OCI-LY1 (cell line): Measurements from ENCODE around the gene NAA30.

Experiments used
- H2AFZ ChIP-seq: fragments of 200-600 bp; sonication (generic), shearing (Covaris generic); 2 replicates; pipeline ENCODE4 v1.6.0; 2014; ENCODE audit warnings: antibody characterized with exemption, mild to moderate bottlenecking, low read length
- H3F3A ChIP-seq: fragments of 200-600 bp; sonication (generic), shearing (Covaris generic); 2 replicates; pipeline ENCODE4 v1.6.0; 2014; ENCODE audit warnings: mild to moderate bottlenecking, antibody characterized with exemption, low read length, moderate library complexity; ENCODE audit not compliant: insufficient read depth
- H3K27ac ChIP-seq: fragments of 200-600 bp; sonication (generic); 2 replicates; pipeline ENCODE4 v1.5.1; 2014; ENCODE audit warnings: low read length, mixed run types, mild to moderate bottlenecking, low read depth; ENCODE audit not compliant: poor library complexity, severe bottlenecking
- H3K27me3 ChIP-seq: fragments of 200-600 bp; sonication (generic); 2 replicates; pipeline ENCODE4 v1.6.0; 2014; ENCODE audit warnings: antibody characterized with exemption, mild to moderate bottlenecking, low read length, moderate library complexity; ENCODE audit not compliant: insufficient read depth
- H3K36me3 ChIP-seq: fragments of 200-600 bp; sonication (generic); 2 replicates; pipeline ENCODE4 v1.6.1; 2014; ENCODE audit warnings: mild to moderate bottlenecking, antibody characterized with exemption, low read length, moderate library complexity, mixed read lengths; ENCODE audit not compliant: insufficient read depth
- H3K4me1 ChIP-seq: fragments of 200-600 bp; sonication (generic); 2 replicates; pipeline ENCODE4 v1.5.1; 2014; ENCODE audit warnings: mild to moderate bottlenecking, low read length, moderate library complexity; ENCODE audit not compliant: insufficient read depth, severe bottlenecking
- H3K4me2 ChIP-seq: fragments of 200-600 bp; sonication (generic), shearing (Covaris generic); 2 replicates; pipeline ENCODE4 v1.6.1; 2014; ENCODE audit warnings: low read length
- H3K4me3 ChIP-seq: fragments of 200-600 bp; sonication (generic); 2 replicates; pipeline ENCODE4 v1.5.1; 2014; ENCODE audit warnings: low read length, low read depth, mild to moderate bottlenecking, mixed read lengths; ENCODE audit not compliant: poor library complexity, severe bottlenecking
- H3K79me2 ChIP-seq: fragments of 200-600 bp; shearing (Covaris generic); 2 replicates; pipeline ENCODE4 v1.6.1; 2016; ENCODE audit warnings: mixed run types, low read length, mixed read lengths; ENCODE audit not compliant: insufficient read depth
- H3K9ac ChIP-seq: fragments of 200-600 bp; sonication (generic), shearing (Covaris generic); 2 replicates; pipeline ENCODE4 v1.6.1; 2014; ENCODE audit warnings: mild to moderate bottlenecking, low read length, mixed read lengths
- H3K9me2 ChIP-seq: fragments of 200-600 bp; sonication (generic), shearing (Covaris generic); 2 replicates; pipeline ENCODE4 v1.6.1; 2014; ENCODE audit warnings: low read depth, mild to moderate bottlenecking, low read length, mixed read lengths
- H3K9me3 ChIP-seq: fragments of 200-600 bp; shearing (Covaris generic); 2 replicates; pipeline ENCODE4 v1.6.1; 2014; ENCODE audit warnings: low read length, mixed read lengths
- H4K20me1 ChIP-seq: fragments of 200-600 bp; sonication (generic), shearing (Covaris generic); 2 replicates; pipeline ENCODE4 v1.6.0; 2016; ENCODE audit warnings: mild to moderate bottlenecking, low read length; ENCODE audit not compliant: insufficient read depth
- EZH2 ChIP-seq: fragments of 200-600 bp; sonication (generic), shearing (Covaris generic); IDR thresholded peaks from 2 replicates; pipeline ENCODE4 v1.8.0; 2017; ENCODE audit warnings: borderline replicate concordance, mixed run types, mild to moderate bottlenecking, antibody characterized with exemption, low read length, moderate library complexity, mixed read lengths
- TF ChIP-seq, protein P1 (sequence below): fragments of 200-600 bp; sonication (generic), shearing (Covaris generic); IDR thresholded peaks from 2 replicates; pipeline ENCODE4 v1.5.1; 2017; ENCODE audit warnings: mild to moderate bottlenecking, antibody characterized with exemption, low read length, moderate library complexity, mixed read lengths

Gene NAA30

DNA sequence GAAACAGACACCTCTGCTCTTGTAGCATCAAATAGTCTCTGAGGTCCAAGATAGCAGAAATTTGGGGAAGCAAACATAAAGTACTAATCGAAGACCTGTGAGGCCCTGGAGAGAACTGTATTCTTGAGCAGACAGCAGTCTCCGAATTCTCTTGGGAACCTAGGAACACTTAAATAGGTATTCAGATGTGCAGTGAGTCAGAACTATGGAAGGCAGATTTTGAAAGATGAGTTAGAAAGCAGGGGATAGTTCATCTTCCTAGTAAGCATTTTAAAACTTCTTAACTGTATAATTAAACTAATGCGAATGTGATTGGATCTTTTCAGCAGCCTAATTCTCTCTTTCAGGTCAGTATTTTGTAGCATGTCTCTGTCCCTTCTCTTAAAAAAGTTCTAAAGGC lies 30.6 kb downstream of the NAA30 start:
- H3K9ac ChIP-seq = no peak overlapping the region
- no peaks in the 10 kb centered on the region for H3F3A ChIP-seq
- H3K4me3 ChIP-seq = no peak overlapping the region
- H3K27me3 ChIP-seq = no peaks in the 10 kb centered on the region
- no peaks in the 10 kb centered on the region for H3K9me2 ChIP-seq
- TF ChIP-seq, protein P1, sequence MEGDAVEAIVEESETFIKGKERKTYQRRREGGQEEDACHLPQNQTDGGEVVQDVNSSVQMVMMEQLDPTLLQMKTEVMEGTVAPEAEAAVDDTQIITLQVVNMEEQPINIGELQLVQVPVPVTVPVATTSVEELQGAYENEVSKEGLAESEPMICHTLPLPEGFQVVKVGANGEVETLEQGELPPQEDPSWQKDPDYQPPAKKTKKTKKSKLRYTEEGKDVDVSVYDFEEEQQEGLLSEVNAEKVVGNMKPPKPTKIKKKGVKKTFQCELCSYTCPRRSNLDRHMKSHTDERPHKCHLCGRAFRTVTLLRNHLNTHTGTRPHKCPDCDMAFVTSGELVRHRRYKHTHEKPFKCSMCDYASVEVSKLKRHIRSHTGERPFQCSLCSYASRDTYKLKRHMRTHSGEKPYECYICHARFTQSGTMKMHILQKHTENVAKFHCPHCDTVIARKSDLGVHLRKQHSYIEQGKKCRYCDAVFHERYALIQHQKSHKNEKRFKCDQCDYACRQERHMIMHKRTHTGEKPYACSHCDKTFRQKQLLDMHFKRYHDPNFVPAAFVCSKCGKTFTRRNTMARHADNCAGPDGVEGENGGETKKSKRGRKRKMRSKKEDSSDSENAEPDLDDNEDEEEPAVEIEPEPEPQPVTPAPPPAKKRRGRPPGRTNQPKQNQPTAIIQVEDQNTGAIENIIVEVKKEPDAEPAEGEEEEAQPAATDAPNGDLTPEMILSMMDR = no peak
- no peak for TF ChIP-seq EZH2
- no peak overlapping the region for H3K27ac ChIP-seq
- H2AFZ ChIP-seq = no peak overlapping the region
- H3K9me3 ChIP-seq = no peaks in the 10 kb centered on the region
- no peak overlapping the region for H3K4me2 ChIP-seq
- H4K20me1 ChIP-seq = no peaks in the 10 kb centered on the region
- H3K79me2 ChIP-seq = no peaks in the 10 kb centered on the region
- no peaks in the 10 kb centered on the region for H3K36me3 ChIP-seq
- H3K4me1 ChIP-seq = no peaks in the 10 kb centered on the region

DNA sequence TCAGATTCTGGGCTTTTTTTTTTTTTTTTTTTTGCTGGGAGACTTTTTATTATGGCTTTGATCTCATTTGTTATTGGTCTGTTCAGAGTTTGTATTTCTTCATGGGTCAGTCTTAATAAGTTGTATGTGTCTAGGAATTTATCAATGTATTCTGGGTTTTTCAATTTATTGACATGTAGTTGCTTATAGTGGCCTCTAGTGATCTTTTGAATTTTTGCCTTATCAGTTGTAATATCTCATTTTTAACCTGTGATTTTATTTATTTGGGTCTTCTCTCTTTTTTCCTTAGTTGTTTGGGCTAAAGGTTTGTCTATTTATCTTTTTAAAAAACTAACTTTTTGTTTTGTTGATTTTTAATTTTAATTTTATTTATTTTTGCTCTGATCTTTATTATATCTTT lies 45.5 kb downstream of the NAA30 start:
- H3K9ac ChIP-seq = no peak overlapping the region
- H3F3A ChIP-seq = no peaks in the 10 kb centered on the region
- no peak overlapping the region for H3K4me2 ChIP-seq
- H3K27ac ChIP-seq = no peak overlapping the region
- H3K36me3 ChIP-seq = no peaks in the 10 kb centered on the region
- H2AFZ ChIP-seq = no peak overlapping the region
- no peak for TF ChIP-seq EZH2
- TF ChIP-seq, protein P1 = no peak
- no peaks in the 10 kb centered on the region for H3K9me3 ChIP-seq
- H3K4me1 ChIP-seq = no peaks in the 10 kb centered on the region
- no peaks in the 10 kb centered on the region for H4K20me1 ChIP-seq
- H3K4me3 ChIP-seq = no peak overlapping the region
- no peaks in the 10 kb centered on the region for H3K27me3 ChIP-seq
- no peaks in the 10 kb centered on the region for H3K79me2 ChIP-seq
- no peaks in the 10 kb centered on the region for H3K9me2 ChIP-seq

DNA sequence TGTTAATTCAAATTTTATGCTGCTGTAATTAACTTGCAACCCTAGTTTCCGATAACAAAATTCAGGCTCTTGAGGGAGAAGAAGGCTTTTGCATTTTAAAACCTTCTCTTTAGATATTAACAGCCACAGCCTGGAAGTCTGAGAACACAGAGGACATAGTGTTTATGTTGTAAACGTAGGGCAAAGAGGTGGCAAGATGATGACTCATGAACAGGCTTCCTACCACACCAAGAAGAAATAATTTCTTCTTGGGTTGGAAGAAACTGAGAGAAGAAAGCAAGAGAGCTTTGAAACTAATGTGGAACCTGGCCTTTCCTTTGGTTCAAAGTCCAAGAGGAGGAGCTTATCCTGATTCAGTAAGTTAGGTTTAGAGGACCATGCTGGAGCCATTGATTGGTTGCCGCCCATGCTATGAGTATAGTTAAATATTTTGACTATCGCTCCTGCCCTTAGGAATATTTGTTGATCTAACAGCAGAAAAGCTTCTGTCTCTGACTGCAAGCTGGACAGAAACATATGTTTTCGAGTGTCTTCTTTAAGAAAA lies 71.5 kb downstream of the NAA30 start:
- H3K4me3 ChIP-seq = no peak overlapping the region
- no peaks in the 10 kb centered on the region for H3K79me2 ChIP-seq
- H3K4me2 ChIP-seq = no peak overlapping the region
- no peaks in the 10 kb centered on the region for H3K9me2 ChIP-seq
- peaks cover 10% of the 10 kb centered on the region for H3K4me1 ChIP-seq
- H4K20me1 ChIP-seq = no peaks in the 10 kb centered on the region
- H3K9ac ChIP-seq = no peak overlapping the region
- TF ChIP-seq, protein P1 = no peak
- no peak for TF ChIP-seq EZH2
- H3K27ac ChIP-seq = no peak overlapping the region
- no peaks in the 10 kb centered on the region for H3K36me3 ChIP-seq
- H3K27me3 ChIP-seq = no peaks in the 10 kb centered on the region
- no peaks in the 10 kb centered on the region for H3K9me3 ChIP-seq
- no peak overlapping the region for H2AFZ ChIP-seq
- no peaks in the 10 kb centered on the region for H3F3A ChIP-seq
